GM23248 (cell line): ENCODE measurements around the gene CCDC91. TPM values are rescaled to one million over a fixed set of nuclear protein-coding genes. Genes with fewer than 3 reads are reported as not detected.

Experiments used
- DNase-seq: peaks from one replicate; pipeline ENCODE4 v3.0.0-alpha.2; 2015
- H2AFZ ChIP-seq: fragments of 200-600 bp; sonication (generic); 2 replicates; pipeline ENCODE4 v1.6.1; 2016; ENCODE audit warnings: antibody characterized with exemption
- H3F3A ChIP-seq: fragments of 200-600 bp; sonication (generic); 2 replicates; pipeline ENCODE4 v1.6.1; 2016; ENCODE audit warnings: mild to moderate bottlenecking, antibody characterized with exemption, mixed run types; ENCODE audit not compliant: insufficient read depth
- H3K27ac ChIP-seq: fragments of 200-600 bp; sonication (generic); 2 replicates; pipeline ENCODE4 v1.5.1; 2016; ENCODE audit warnings: mild to moderate bottlenecking
- H3K27me3 ChIP-seq: fragments of 200-600 bp; sonication (generic); replicated peaks from 2 replicates; pipeline ENCODE4 v1.6.1; 2016; ENCODE audit warnings: mild to moderate bottlenecking; ENCODE audit not compliant: insufficient read depth
- H3K36me3 ChIP-seq: fragments of 200-600 bp; sonication (generic); 2 replicates; pipeline ENCODE4 v1.6.1; 2016; ENCODE audit warnings: low read depth, mild to moderate bottlenecking
- H3K4me1 ChIP-seq: fragments of 200-600 bp; sonication (generic); 2 replicates; pipeline ENCODE4 v1.6.1; 2016; ENCODE audit warnings: mild to moderate bottlenecking; ENCODE audit not compliant: insufficient read depth
- H3K4me2 ChIP-seq: fragments of 200-600 bp; sonication (generic); one replicate; pipeline ENCODE4 v1.6.1; 2016; ENCODE audit warnings: mild to moderate bottlenecking; ENCODE audit not compliant: unreplicated experiment
- H3K4me3 ChIP-seq: fragments of 200-600 bp; sonication (generic); 2 replicates; pipeline ENCODE4 v1.5.1; 2016; ENCODE audit warnings: mild to moderate bottlenecking
- H3K79me2 ChIP-seq: fragments of 200-600 bp; sonication (generic); 2 replicates; pipeline ENCODE4 v1.6.1; 2016; ENCODE audit warnings: mild to moderate bottlenecking; ENCODE audit not compliant: insufficient read depth
- H3K9ac ChIP-seq: fragments of 200-600 bp; sonication (generic); 2 replicates; pipeline ENCODE4 v1.6.1; 2016; ENCODE audit warnings: mild to moderate bottlenecking
- H3K9me2 ChIP-seq: fragments of 200-600 bp; sonication (generic); 2 replicates; pipeline ENCODE4 v1.6.1; 2016; ENCODE audit warnings: mixed run types, mild to moderate bottlenecking, moderate library complexity; ENCODE audit not compliant: insufficient read depth
- H3K9me3 ChIP-seq: fragments of 200-600 bp; sonication (generic); one replicate; pipeline ENCODE4 v1.6.1; 2017; ENCODE audit warnings: low read depth
- H4K20me1 ChIP-seq: fragments of 200-600 bp; sonication (generic); 2 replicates; pipeline ENCODE4 v1.6.0; 2016; ENCODE audit not compliant: insufficient read depth
- EZH2 ChIP-seq: fragments of 200-600 bp; sonication (generic); IDR thresholded peaks from 2 replicates; pipeline ENCODE4 v1.6.1; 2018; ENCODE audit warnings: antibody characterized with exemption, mild to moderate bottlenecking; ENCODE audit not compliant: insufficient read depth, poor library complexity, severe bottlenecking
- EZH2phosphoT487 ChIP-seq: fragments of 200-600 bp; sonication (generic); IDR thresholded peaks from 2 replicates; pipeline ENCODE4 v1.6.1; 2018; ENCODE audit warnings: antibody characterized with exemption, moderate library complexity, mild to moderate bottlenecking, low read depth; ENCODE audit not compliant: insufficient read depth
- WGBS, 2 experiments: methylation state at CpG; one replicate each; pipeline ENCODE4 v1.1.6; 2015 to 2017; ENCODE audit warnings: low lambda C conversion rate in 2 of 2, low coverage in 1 of 2; ENCODE audit errors: missing lambda C conversion rate in 2 of 2; 5-methylcytosine and 5-hydroxymethylcytosine counted together
- in situ Hi-C: fragments of 300-500 bp; cut with MboI; formaldehyde crosslinking; loops from 2 replicates; pipeline ENCODE4 v1.15.0; 2020
- polyA plus RNA-seq: library from polyadenylated mRNA; unstranded; fragments of >200 nt; fragmentation: Nextera tagmentation; extraction: Ambion mirVana; gene quantifications from 2 replicates; pipeline ENCODE4 v1.2.1, GENCODE V29; 2016
- total RNA-seq: library from RNA; depleted of rRNA; stranded (reverse); fragments of >200 nt; shearing (Covaris generic); gene quantifications from 2 replicates; pipeline ENCODE4 v1.2.3, GENCODE V29; 2014

Gene CCDC91
- total and polyA plus RNA-seq, 2 experiments from 2014 or later, result 17.2 to 31.5 TPM

DNA sequence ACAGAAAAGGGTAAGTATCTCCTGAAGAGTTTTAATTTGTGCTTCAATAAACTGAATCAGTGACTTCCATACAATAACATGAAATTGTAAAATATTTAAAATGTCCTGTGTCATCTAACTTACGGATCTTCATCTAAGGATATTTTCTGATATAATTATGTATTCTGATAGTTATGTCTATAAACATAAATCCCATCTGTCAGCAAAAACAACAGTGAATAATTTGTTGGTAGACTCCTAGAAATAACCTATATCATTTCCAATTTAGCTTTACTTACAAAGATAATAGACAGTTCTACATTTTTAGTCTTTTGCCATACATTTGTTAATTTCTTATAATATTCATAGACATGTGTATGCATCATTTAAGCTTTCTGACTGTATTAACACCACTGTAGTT lies 293.9 kb downstream of the CCDC91 start:
- Histone ChIP-seq H3K9ac (no peak overlapping the region), H3K36me3 (no peaks in the 10 kb centered on the region), H3K79me2 (no peaks in the 10 kb centered on the region), H3K4me3 (no peak overlapping the region), H3K9me3 (no peaks in the 10 kb centered on the region), H2AFZ (no peak overlapping the region), H4K20me1 (no peaks in the 10 kb centered on the region), H3K4me1 (peaks cover 15% of the 10 kb centered on the region), H3K9me2 (no peaks in the 10 kb centered on the region), H3F3A (peaks cover 10% of the 10 kb centered on the region; the same call in 1 of the 2 replicates), H3K4me2 (no peak overlapping the region), H3K27me3 (no peaks in the 10 kb centered on the region), H3K27ac (no peak overlapping the region)
- no peak for DNase-seq
- TF ChIP-seq EZH2phosphoT487 (no peak), EZH2 (no peak)
- in situ Hi-C loops, result no loop called here
- WGBS, 2 experiments, result 91 to 100% methylated on average over 1 of the region's 1 CpG

- peaks cover 25% of the 10 kb centered on the region for H3K4me1 ChIP-seq
- no peaks in the 10 kb centered on the region for H4K20me1 ChIP-seq
- 73 to 74% methylated on average over 1 of the region's 1 CpG for WGBS, 2 experiments
- no peaks in the 10 kb centered on the region for H3K9me3 ChIP-seq
- DNase-seq, result peak; percentile 19
- H2AFZ ChIP-seq, result no peak overlapping the region
- H3F3A ChIP-seq, result peaks cover 11% of the 10 kb centered on the region; the same call in 1 of the 2 replicates
- no peaks in the 10 kb centered on the region for H3K27me3 ChIP-seq
- H3K36me3 ChIP-seq, result no peaks in the 10 kb centered on the region
- no peak overlapping the region for H3K27ac ChIP-seq
- H3K4me2 ChIP-seq, result no peak overlapping the region
- in situ Hi-C loops, result no loop called here
- no peak overlapping the region for H3K4me3 ChIP-seq
- H3K9ac ChIP-seq, result no peak overlapping the region
- no peaks in the 10 kb centered on the region for H3K9me2 ChIP-seq
- no peak for TF ChIP-seq EZH2
- H3K79me2 ChIP-seq, result no peaks in the 10 kb centered on the region
These were observed 296.3 kb downstream of the CCDC91 start for GRCh38 chr12:28486521-28486920.

DNA sequence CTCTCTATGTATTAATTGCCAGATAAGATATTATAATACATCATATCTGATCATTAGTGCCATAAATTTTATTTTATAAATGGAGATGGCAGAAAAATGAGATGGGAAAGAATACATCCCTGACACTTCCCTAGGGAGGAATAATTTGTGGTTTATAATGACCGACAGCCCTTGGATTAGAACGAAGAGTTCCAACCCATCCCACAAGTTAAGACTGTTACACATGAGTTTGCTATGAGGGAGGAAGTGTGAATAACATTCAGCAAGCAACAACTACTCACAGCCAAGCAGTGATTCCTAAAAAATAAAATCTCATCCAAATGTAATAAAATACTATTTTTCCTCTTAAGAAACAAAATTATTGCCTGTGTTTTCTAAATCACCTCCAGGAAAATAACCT lies 299.0 kb downstream of the CCDC91 start:
- Histone ChIP-seq H3K4me1 (peaks cover 25% of the 10 kb centered on the region), H3K4me3 (no peak overlapping the region), H3K79me2 (no peaks in the 10 kb centered on the region), H3K9me3 (no peaks in the 10 kb centered on the region), H3K9ac (no peak overlapping the region; the same call in 1 of the 2 replicates), H3K27ac (peak overlapping the region; percentile 23; the same call in 1 of the 2 replicates), H4K20me1 (no peaks in the 10 kb centered on the region), H3K9me2 (no peaks in the 10 kb centered on the region), H3F3A (peaks cover 11% of the 10 kb centered on the region; the same call in 1 of the 2 replicates), H3K4me2 (peak overlapping the region; percentile 47), H3K36me3 (no peaks in the 10 kb centered on the region), H3K27me3 (no peaks in the 10 kb centered on the region), H2AFZ (no peak overlapping the region)
- DNase-seq, result peak; percentile 72
- 0 to 1% methylated on average over 2 of the region's 2 CpGs for WGBS, 2 experiments
- no peak for TF ChIP-seq EZH2
- TF ChIP-seq EZH2phosphoT487, result no peak
- in situ Hi-C loops, result no loop called here

DNA sequence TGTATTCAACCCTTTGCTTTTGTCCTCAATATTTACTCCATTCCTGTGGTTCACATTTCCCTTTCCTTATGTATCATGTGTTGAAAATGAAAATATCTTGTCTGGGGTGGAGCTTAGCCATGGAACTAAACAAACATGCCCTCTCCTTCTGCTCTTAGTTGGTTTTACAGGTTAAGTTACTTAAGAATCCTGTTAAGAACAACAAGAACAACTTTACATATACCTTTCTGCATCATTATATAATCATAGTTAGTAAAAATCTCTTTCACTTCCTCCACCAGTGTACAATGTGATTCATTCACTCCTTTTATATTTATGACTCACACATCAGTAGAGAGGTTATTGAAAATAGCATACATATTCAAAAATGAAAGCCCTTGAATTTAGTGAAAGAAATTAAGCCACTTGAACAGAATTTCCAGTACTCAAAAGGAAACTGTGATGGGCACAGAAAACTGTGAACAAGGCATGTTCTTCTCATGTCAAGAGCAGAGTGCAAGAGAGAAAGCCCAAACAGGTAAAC lies 307.7 kb downstream of the CCDC91 start:
- no peak overlapping the region for H3K4me2 ChIP-seq
- peak; percentile 49 for DNase-seq
- H3K36me3 ChIP-seq, result no peaks in the 10 kb centered on the region
- H2AFZ ChIP-seq, result no peak overlapping the region
- no peaks in the 10 kb centered on the region for H3K9me3 ChIP-seq
- 0 out of 2 replicates have a peak, but pooled peaks cover 5% of the 10 kb centered on the region for H3K9me2 ChIP-seq
- H3K4me3 ChIP-seq, result no peak overlapping the region
- no peak overlapping the region for H3K27ac ChIP-seq
- in situ Hi-C loops, result no loop called here
- H3K4me1 ChIP-seq, result peaks cover 23% of the 10 kb centered on the region
- no peaks in the 10 kb centered on the region for H3K27me3 ChIP-seq
- H4K20me1 ChIP-seq, result no peaks in the 10 kb centered on the region
- peaks cover 12% of the 10 kb centered on the region for H3F3A ChIP-seq
- H3K79me2 ChIP-seq, result no peaks in the 10 kb centered on the region
- H3K9ac ChIP-seq, result no peak overlapping the region
- TF ChIP-seq EZH2 (no peak), EZH2phosphoT487 (no peak)

GRCh38 chr12:28498850-28499249 lies 308.6 kb downstream of the CCDC91 start:
- H3K27ac ChIP-seq, result no peak overlapping the region
- no peak overlapping the region for H2AFZ ChIP-seq
- no peaks in the 10 kb centered on the region for H3K79me2 ChIP-seq
- TF ChIP-seq EZH2phosphoT487 (no peak), EZH2 (no peak)
- no peaks in the 10 kb centered on the region for H3K36me3 ChIP-seq
- no peak for DNase-seq
- H3K9me2 ChIP-seq, result 0 out of 2 replicates have a peak, but pooled peaks cover 5% of the 10 kb centered on the region
- no peaks in the 10 kb centered on the region for H3K9me3 ChIP-seq
- in situ Hi-C loops, result no loop called here
- H3K4me2 ChIP-seq, result no peak overlapping the region
- H4K20me1 ChIP-seq, result no peaks in the 10 kb centered on the region
- H3K4me1 ChIP-seq, result peaks cover 23% of the 10 kb centered on the region
- no peaks in the 10 kb centered on the region for H3K27me3 ChIP-seq
- H3F3A ChIP-seq, result peaks cover 12% of the 10 kb centered on the region
- H3K4me3 ChIP-seq, result no peak overlapping the region
- 98 to 100% methylated on average over 1 of the region's 1 CpG for WGBS, 2 experiments
- H3K9ac ChIP-seq, result no peak overlapping the region
